ENCODE data around the gene ASB1.

ASB1 gene

GRCh38 chr2:238494573-238494961, 67.8 kb downstream of the ASB1 start:
- H2AFZ ChIP-seq (ENCODE audit: low read length), result no peak overlapping the region
- no peak overlapping the region for H3K9ac ChIP-seq (ENCODE audit: low read length)
- no peak overlapping the region for H3K4me3 ChIP-seq (ENCODE audit: low read length)
- H3F3A ChIP-seq (ENCODE audit: insufficient read depth, low read length), result no peaks in the 10 kb centered on the region
- H3K36me3 ChIP-seq (replicated peaks; ENCODE audit: insufficient read depth, low read length), result no peaks in the 10 kb centered on the region
- peaks cover 17% of the 10 kb centered on the region; the same call in 1 of the 2 replicates for H3K27me3 ChIP-seq (replicated peaks; ENCODE audit: insufficient read depth, low read length)
- no peak for TF ChIP-seq EZH2phosphoT487 (IDR thresholded peaks at IDR 0.05; ENCODE audit: low read length)
- TF ChIP-seq EZH2 (optimal IDR thresholded peaks at IDR 0.05; ENCODE audit: low read depth, low read length), result no peak
- TF ChIP-seq CTCF (IDR thresholded peaks at IDR 0.05; ENCODE audit: low read length), result no peak
- H4K20me1 ChIP-seq (ENCODE audit: insufficient read depth, low read length), result no peaks in the 10 kb centered on the region
- H3K27ac ChIP-seq (ENCODE audit: low read length), result no peak overlapping the region
- no peaks in the 10 kb centered on the region for H3K9me3 ChIP-seq (replicated peaks; ENCODE audit: insufficient read depth, low read length)
- no peaks in the 10 kb centered on the region for H3K79me2 ChIP-seq (ENCODE audit: low read length)
- DNase-seq, result no peak
- H3K4me2 ChIP-seq (ENCODE audit: low read depth, low read length), result no peak overlapping the region
- no peaks in the 10 kb centered on the region for H3K9me2 ChIP-seq (replicated peaks; ENCODE audit: insufficient read depth, low read length)
- no peaks in the 10 kb centered on the region for H3K4me1 ChIP-seq (ENCODE audit: low read length)

- no peaks in the 10 kb centered on the region for H4K20me1 ChIP-seq (ENCODE audit: insufficient read depth, low read length)
- no peak overlapping the region for H3K4me2 ChIP-seq (ENCODE audit: low read depth, low read length)
- no peaks in the 10 kb centered on the region for H3K79me2 ChIP-seq (ENCODE audit: low read length)
- no peaks in the 10 kb centered on the region for H3K9me2 ChIP-seq (replicated peaks; ENCODE audit: insufficient read depth, low read length)
- peaks cover 21% of the 10 kb centered on the region; the same call in 1 of the 2 replicates for H3K27me3 ChIP-seq (replicated peaks; ENCODE audit: insufficient read depth, low read length)
- H3K4me3 ChIP-seq (ENCODE audit: low read length), result no peak overlapping the region
- no peaks in the 10 kb centered on the region for H3K36me3 ChIP-seq (replicated peaks; ENCODE audit: insufficient read depth, low read length)
- no peak for DNase-seq
- H3K9ac ChIP-seq (ENCODE audit: low read length), result no peak overlapping the region
- no peaks in the 10 kb centered on the region for H3K4me1 ChIP-seq (ENCODE audit: low read length)
- H2AFZ ChIP-seq (ENCODE audit: low read length), result no peak overlapping the region
- H3K27ac ChIP-seq (ENCODE audit: low read length), result no peak overlapping the region
- TF ChIP-seq CTCF (IDR thresholded peaks at IDR 0.05; ENCODE audit: low read length) (no peak), EZH2phosphoT487 (IDR thresholded peaks at IDR 0.05; ENCODE audit: low read length) (no peak), EZH2 (optimal IDR thresholded peaks at IDR 0.05; ENCODE audit: low read depth, low read length) (no peak)
- no peaks in the 10 kb centered on the region for H3F3A ChIP-seq (ENCODE audit: insufficient read depth, low read length)
- no peaks in the 10 kb centered on the region for H3K9me3 ChIP-seq (replicated peaks; ENCODE audit: insufficient read depth, low read length)
Observed at GRCh38 chr2:238495422-238495821, 68.7 kb downstream of the ASB1 start.

- Histone ChIP-seq H3K9me3 (replicated peaks; ENCODE audit: insufficient read depth, low read length) (no peaks in the 10 kb centered on the region), H3K79me2 (ENCODE audit: low read length) (no peaks in the 10 kb centered on the region), H3K27ac (ENCODE audit: low read length) (no peak overlapping the region), H3K27me3 (replicated peaks; ENCODE audit: insufficient read depth, low read length) (peaks cover 19% of the 10 kb centered on the region; the same call in 1 of the 2 replicates), H3K4me3 (ENCODE audit: low read length) (no peak overlapping the region), H3K9me2 (replicated peaks; ENCODE audit: insufficient read depth, low read length) (no peaks in the 10 kb centered on the region), H4K20me1 (ENCODE audit: insufficient read depth, low read length) (no peaks in the 10 kb centered on the region), H3K36me3 (replicated peaks; ENCODE audit: insufficient read depth, low read length) (no peaks in the 10 kb centered on the region), H3K4me2 (ENCODE audit: low read depth, low read length) (no peak overlapping the region), H3K4me1 (ENCODE audit: low read length) (no peaks in the 10 kb centered on the region), H2AFZ (ENCODE audit: low read length) (no peak overlapping the region), H3K9ac (ENCODE audit: low read length) (no peak overlapping the region), H3F3A (ENCODE audit: insufficient read depth, low read length) (no peaks in the 10 kb centered on the region)
- no peak for DNase-seq
- TF ChIP-seq EZH2 (optimal IDR thresholded peaks at IDR 0.05; ENCODE audit: low read depth, low read length) (no peak), EZH2phosphoT487 (IDR thresholded peaks at IDR 0.05; ENCODE audit: low read length) (no peak), CTCF (IDR thresholded peaks at IDR 0.05; ENCODE audit: low read length) (no peak)
Observed at GRCh38 chr2:238496756-238497609, 70.3 kb downstream of the ASB1 start.

All from MM.1S (cell line).